Adrenal gland (tissue), 5 donors: ENCODE measurements around the gene SOX3.

Source experiments
- CTCF ChIP-seq, 6 experiments: fragments of 450-650 bp in 4 of 6; fragments of 200-600 bp in 2 of 6; sonication (generic) in 1 of 6; IDR thresholded peaks; 1 replicate in 5 of 6; 2 replicates in 1 of 6; pipeline versions ENCODE4 v1.5.1 to v1.8.0; 2016 to 2021; ENCODE audit warnings: antibody characterized with exemption in 6 of 6, mild to moderate bottlenecking in 2 of 6, moderate library complexity in 1 of 6
- POLR2A ChIP-seq, 2 donors: fragments of 450-650 bp; IDR thresholded peaks; one replicate each; pipeline ENCODE4 v1.6.1; 2017; ENCODE audit warnings: antibody characterized with exemption in 2 of 2, mild to moderate bottlenecking in 2 of 2, moderate library complexity in 1 of 2
- donor health status: DM: no; HTN: no; CAD: no.

GRCh38 chrX:140475025-140475424, 29.8 kb downstream of the SOX3 start:
- TF ChIP-seq CTCF (IDR thresholded peaks at IDR 0.05) = no peak
- no peak for TF ChIP-seq POLR2A (IDR thresholded peaks at IDR 0.05)
